Epithelial cell of prostate (primary cell): Measurements from ENCODE around the gene SRSF7.
"Not testable (repeated sequence)": the region's sequence is repeated elsewhere in the genome, so short reads cannot be mapped to it uniquely, and the experiment has no call there.

Source experiments
- DNase-seq: peaks from one replicate; pipeline ENCODE4 v3.0.0-alpha.2; 2011; ENCODE audit warnings: low read depth, low spot score
- H3K27ac ChIP-seq: fragments of 450-650 bp; 2 replicates; pipeline ENCODE4 v1.5.1; 2017; ENCODE audit warnings: mild to moderate bottlenecking

The SRSF7 gene

DNA sequence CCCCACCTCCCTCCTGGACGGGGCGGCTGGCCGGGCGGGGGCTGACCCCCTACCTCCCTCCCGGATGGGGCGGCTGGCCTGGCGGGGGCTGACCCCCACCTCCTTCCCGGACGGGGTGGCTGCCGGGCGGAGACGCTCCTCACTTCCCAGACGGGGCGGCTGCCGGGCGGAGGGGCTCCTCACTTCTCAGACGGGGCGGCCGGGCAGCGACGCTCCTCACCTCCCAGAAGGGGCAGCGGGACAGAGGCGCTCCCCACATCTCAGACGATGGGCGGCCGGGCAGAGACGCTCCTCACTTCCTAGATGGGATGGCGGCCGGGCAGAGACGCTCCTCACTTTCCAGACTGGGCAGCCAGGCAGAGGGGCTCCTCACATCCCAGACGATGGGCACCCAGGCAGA, 4.7 kb upstream of the SRSF7 start:
- not testable (repeated sequence) for DNase-seq, H3K27ac ChIP-seq

DNA sequence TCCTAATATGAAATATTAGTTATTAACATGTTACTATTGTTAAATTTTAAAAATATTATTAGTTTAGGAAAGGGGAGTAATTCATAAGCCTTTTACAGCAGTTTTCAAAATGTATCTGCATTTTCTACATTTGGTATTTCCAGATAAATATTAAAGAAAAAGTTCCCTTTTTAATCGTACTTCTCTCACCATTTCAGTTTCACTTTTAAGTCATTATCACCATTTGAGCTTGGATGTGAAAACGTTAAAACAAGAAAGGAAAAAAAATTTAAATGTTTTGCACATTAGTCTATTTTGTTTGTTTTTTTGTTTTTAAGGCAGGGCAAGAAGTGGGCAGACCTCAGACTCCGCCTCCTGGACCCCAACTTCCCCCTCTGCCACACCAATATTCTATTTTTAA, 3.3 kb upstream of the SRSF7 start:
- DNase-seq = no peak
- H3K27ac ChIP-seq = no peak overlapping the region

DNA sequence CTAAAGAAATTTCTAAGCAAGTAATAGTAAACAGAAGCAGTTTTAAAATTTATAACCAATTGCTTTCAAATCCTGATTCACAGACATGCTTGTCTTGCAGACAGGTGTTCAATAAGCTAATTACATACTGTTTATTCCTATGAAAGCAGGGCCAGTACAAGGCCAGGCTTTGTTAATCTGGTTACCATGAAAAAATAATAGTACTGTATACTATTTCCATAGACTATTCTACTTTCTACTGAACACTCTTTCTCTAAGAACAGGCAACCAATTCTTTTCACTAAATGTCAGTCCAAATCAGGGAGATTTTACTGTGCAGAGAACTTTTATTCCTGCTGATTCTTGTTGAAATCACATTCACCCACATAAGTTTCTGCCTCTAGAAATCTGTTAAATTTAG, 2.9 kb upstream of the SRSF7 start:
- no peak for DNase-seq
- no peak overlapping the region for H3K27ac ChIP-seq

DNA sequence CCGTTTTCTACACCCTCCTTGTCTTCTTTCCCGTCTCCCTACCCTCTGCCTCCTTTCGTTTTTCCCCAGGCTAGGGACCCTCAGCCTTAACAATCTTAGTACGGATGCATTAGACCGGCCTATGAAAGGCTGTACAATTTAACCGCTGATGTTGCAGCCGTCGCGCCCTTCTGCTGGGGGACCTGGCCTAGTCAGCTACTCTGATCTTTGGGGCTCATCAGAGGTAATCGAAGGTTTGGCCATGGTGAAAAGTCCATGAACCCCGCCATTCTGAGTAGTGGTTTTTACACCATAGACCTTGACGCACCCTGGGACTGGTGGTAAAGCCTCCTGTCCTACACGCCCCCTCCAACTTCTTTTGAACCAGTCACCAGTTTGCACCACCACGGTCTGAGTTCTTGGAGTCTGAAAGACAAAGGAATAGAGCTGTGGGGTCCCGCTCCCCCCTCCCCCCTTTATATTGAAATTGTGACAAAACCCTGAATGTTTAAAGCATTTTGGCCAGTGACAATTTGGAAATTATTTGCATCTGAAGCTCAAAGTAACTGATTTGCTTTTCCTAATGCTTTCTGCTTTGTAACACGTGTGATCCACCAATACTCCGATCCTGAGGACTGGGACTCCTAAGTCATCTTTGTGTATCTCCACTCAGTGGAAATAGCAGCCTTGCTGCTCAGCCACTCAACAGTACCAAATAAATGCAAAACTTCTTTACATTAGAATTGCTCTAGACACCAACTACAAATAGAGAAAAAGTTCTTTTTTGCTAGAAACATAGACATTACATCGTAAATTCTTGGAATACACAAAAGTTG, 642 bp upstream of the SRSF7 start:
- no peak for DNase-seq

DNA sequence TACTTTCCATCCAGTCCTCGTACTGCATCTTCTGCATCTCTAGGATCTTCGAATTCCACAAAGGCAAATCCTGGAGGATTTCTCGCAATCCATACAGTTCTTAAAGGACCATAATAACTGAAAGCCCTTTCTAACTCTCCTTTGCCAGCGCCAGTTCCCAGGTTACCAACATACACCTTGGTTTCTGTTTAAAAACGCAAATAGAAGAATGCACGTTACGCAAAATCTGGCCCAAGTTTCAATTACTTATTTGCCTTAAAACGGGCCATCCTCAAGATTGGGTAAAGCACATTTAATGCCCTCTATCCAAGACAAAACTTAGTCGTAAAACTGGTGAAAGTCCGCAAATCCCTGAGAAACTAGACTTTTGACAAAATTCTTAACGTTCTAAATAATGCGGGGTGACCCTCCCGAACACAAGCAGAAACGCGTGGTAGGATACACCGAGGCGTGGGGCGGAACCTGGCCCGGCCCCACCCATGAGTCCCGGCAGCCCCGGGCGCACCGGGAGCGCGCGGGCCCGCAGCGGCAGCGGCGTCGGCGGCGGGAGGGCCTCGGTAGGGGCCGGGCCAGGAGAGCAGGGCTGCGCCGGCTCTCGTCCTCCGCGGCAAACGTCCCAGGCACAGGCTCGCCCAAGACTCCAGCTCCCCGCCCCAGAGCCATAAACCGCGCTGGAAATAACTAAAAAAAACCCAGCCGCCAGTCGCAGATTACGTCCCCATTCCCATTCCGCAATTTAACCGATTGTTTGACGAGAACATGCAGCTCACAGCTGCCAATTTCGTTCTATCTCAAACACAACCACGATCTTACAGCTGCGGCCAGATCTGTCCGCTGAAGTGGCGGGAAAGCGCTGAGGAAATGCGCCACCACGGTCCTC, 910 bp downstream of the SRSF7 start:
- H3K27ac ChIP-seq = peak overlapping the region; percentile 81
- no peak for DNase-seq

More for the DNA sequence above, 642 bp upstream of the SRSF7 start:
- H3K27ac ChIP-seq = peak overlapping the region; percentile 81

DNA sequence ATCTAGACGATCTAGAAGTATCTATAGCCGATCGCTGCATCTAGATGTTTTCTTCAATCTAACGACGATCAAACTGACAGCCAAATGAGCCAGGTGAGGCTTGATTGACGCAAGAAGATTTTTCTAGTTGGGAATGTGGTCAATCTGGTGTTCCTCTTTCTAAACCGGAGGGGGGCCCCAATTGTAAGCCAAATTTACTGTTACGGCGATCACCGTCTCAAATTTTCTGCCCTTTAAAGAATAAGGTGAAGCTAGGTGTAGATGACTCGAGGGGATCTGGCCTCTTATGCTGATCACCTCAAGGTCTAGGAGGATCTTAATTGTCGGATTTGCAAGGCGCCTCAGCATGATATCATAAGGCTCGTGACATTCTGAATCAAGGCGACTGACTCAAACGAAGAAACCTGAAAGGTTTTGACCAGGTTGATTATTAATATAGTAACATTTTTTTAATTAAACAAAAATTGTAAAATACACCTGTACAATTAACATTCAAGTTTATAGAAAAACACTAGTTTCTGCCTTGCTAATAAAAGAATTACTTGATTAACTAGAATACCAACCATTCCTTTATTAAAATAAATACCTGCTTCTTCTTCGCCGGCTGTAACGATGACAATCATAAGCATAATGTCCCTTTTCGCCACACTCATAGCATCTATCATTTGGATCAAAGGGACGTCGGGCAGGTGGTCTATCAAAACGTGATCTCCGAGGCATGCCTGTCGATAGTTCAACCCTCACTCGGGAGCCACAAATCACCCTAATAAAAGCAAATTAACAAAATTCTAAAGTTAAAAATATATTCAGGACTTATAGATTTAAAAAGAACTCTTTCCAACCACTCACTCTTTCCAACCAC, 2.0 kb downstream of the SRSF7 start:
- no peak for DNase-seq
- H3K27ac ChIP-seq = peak overlapping the region; percentile 81

DNA sequence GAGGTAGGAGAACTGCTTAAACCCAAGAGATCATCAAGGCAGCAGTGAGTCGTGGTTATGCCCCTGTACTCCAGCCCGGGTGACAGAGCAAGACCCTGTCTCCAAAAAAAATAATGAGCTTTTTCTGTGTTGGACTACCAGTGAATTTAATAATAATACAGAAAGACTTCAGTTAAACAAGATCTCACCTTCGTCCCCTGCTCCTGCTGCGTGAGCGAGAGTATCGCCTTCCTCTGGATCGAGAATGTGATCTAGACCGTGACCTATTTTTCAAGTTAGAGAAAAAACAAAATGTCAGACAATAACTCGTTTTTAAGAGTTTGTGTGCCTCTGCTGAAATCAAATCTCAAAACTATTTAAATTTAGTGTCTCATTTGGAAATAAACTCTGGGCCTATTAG, 2.8 kb downstream of the SRSF7 start:
- DNase-seq = no peak
- peak overlapping the region; percentile 81 for H3K27ac ChIP-seq

DNA sequence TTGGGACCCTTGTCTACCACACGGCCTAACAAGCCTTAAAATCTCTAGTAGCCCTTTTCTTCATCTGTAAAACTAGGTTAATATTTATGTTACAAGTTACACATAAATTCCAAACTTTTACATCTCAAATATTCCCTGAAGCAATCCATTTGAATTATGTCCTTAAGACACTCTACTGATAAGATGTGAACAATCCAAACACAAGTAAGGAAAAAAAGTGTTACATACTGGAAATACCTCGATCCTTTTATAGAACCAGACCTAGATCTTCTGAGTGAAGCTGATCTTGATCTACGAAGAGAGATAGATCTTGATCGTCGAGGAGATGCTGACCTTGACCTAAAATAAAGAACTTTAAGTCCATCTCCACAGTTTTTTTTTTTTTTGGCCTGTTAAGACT, 3.3 kb downstream of the SRSF7 start:
- peak overlapping the region; percentile 81 for H3K27ac ChIP-seq
- no peak for DNase-seq

DNA sequence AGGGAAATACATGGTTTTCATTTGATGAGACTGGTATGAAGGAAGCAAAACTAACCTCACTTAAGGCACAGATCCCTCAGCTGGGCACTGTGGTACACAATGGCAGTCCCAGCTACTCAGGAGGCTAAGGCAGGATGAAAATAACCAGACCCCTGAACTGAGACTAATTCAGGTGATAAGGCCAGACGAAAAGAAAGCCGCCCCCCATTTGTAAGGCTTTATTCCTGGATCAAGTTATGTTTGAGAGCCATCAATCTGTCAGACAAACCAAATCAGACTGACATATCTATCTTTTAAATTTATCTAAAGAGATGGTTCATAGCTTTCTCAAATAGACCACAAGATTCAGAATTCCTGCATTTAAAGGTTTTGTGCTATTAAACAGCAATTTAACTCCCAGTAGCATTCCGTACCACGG, 4.1 kb downstream of the SRSF7 start:
- H3K27ac ChIP-seq = peak overlapping the region; percentile 81

DNA sequence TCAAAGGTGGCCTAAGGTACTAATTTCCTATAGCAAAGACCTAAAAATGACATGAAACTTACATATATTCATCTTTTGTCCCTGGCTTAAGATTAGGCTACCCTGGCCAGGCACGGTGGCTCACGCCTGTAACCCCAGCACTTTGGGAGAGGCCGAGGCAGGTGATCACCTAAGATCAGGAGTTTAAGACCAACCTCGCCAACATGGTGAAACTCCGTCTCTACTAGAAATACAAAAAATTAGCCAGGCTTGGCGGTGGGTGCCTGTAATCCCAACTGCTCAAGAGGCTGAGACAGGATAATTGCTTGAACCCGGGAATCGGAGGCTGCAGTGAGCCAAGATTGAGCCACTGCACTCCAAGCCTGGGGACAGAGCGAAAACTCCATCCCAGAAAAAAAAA, 5.9 kb downstream of the SRSF7 start:
- no peak overlapping the region for H3K27ac ChIP-seq
- DNase-seq = no peak

More for the DNA sequence above, 4.1 kb downstream of the SRSF7 start:
- DNase-seq = no peak

DNA sequence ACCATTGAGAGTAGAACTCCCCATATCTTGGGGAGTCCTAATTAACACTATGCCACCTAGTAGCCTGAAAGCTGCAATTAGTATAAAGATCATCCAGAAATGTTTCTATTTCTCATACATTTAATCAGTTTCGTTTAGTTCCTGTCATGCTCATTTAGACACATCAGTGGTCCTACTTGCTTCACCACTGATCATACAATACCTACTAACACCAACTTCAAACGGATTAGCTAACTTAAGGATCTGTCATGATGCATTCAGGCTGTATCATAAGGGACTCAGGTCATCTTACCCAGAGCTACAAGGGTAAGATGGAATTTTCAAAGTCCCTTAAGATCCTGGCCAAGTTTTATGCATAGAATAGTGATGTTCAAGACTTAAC, 6.8 kb downstream of the SRSF7 start:
- no peak for DNase-seq
- no peak overlapping the region for H3K27ac ChIP-seq

DNA sequence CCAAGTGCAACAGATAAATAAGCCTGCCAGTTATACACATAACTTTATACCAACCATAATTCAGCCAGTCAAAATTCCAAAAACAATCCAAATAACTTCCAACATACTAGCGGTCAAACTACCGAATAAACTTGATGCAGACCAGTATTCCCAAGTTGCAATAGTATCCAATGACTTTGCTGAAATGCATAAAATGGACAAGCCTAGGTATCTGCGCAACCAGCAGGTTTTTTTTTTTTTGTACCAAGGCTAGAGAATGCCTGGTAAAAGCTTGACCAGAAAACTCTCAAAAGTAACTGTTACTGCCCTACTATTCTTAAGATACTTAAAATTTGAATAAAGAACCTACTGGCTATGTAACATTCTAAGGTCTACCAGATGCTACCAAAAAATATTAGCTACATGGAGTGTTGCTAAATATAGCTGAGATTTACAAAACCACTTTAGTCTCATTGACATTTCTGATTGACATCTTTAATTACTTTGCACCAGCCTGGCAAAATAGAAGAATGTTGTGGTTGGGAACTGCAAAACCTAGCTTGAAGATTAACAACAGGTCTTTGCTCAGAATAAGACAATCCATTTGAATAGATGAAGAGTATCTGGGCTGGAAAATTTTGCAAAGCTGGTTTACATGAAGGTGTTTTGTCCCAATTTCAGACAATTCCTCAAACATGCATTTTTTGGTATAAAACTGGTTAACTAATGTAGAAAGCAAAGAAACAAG, 7.3 kb downstream of the SRSF7 start:
- DNase-seq = no peak
- no peak overlapping the region for H3K27ac ChIP-seq

DNA sequence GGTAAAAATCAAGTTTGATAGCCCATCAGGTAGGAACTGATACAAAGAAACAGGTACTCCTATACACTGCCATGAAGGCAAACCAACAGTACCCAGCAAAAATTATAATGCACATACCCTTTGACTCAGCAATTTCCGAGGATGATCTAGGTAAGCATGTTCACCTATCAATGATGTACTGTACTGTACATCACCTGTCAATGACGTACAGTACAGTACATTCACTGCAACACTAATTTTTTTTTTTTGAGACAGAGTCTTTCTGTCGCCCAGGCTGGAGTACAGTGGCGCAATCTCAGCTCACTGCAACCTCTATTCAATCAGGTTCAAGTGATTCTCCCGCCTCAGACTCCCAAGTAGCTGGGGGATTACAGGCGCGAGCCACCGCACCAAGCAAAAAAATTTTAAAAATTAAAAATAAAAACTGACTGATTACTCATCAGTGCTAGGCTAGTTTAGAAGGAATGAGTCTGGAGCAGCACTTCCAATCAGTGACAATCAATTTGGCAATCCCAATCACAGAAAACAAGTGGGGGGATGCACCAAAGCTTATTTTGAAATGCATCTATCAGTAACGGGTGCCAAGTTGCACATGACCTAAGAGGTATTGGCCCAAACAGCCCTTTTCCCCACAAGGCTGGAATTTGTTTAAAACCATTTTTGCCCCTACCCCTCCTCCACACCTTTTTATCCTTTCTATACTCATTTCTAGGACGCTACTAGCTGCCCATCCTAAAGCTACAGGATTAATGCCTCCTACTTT, 8.2 kb downstream of the SRSF7 start:
- no peak overlapping the region for H3K27ac ChIP-seq
- DNase-seq = no peak

DNA sequence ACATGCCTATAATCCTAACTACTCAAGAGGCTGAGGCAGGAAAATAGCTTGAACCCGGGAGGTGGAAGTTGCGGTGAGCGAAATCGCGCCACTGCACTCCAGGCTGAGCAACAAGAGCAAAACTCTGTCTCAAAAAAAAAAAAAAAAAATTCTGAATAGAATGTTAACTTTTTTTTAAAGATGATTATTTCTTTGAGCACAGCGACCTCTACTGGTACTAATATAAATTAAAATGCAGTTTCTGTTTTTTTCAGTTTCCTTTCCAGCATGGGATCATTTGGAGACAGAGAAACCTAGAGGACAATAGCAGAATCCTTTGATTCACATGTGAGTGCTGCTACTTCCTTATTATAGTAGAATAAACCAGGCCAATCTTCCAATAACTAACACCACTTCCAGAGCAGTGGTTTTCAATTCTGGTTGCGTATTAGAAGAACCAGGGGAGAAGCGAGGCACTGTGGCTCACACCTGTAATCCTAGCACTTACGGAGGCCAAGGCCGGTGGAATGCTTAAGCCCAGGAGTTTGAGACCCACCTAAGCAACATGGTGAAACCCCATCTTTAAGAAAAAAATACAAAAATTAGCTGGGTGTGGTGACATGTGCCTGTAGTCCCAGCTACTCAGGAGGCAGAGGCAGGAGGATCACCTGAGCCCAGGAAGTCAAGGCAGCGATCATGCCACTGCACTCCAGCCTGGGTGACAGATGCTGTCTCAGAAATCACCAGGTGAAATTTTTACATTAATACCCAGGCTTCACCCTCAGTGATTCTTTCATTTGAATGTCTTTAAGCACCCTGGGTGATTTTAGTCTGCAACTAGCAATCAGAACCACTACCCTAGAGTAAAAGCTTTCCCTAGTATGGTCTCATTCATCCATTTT, 10.1 kb downstream of the SRSF7 start:
- H3K27ac ChIP-seq = peak overlapping the region; percentile 12
- DNase-seq = no peak

DNA sequence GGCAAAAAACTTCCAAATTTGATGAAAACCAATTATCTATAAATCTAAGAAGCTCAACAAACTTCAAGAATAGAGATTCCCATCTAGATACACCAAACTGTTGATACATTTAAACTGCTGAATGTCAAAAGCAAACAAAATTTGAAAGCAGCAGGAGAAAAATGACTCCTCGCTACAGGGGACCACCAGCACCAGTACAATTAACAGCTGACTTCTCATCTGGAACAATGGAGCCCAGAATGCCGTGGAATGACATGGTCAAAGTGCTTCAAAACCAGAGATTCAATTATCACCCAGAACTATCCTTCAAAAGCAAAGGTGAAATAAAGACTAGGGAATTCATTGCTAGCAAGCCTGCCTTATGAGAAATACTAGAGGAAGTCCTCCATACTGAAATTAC, 11.6 kb downstream of the SRSF7 start:
- DNase-seq = no peak
- H3K27ac ChIP-seq = no peak overlapping the region

DNA sequence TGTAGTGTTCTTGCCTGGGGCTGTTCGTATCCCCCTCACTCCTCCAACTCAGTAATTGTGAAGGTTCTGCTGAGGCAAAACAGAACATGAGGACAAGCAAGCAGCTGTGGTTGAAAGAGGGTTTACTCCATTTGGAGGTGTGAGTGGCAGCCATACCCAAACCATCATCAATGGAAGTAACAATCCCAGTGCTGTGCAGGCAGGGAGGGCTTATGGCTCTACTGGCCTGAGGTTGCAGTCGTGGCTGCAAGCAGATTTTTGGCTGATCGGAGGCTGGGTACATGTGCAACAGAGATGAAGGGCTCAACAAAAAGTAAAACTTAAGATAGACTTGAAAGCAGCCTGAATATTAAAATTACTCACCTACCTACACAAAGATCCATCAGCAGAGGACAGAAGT, 13.2 kb downstream of the SRSF7 start:
- H3K27ac ChIP-seq = no peak overlapping the region
- no peak for DNase-seq

DNA sequence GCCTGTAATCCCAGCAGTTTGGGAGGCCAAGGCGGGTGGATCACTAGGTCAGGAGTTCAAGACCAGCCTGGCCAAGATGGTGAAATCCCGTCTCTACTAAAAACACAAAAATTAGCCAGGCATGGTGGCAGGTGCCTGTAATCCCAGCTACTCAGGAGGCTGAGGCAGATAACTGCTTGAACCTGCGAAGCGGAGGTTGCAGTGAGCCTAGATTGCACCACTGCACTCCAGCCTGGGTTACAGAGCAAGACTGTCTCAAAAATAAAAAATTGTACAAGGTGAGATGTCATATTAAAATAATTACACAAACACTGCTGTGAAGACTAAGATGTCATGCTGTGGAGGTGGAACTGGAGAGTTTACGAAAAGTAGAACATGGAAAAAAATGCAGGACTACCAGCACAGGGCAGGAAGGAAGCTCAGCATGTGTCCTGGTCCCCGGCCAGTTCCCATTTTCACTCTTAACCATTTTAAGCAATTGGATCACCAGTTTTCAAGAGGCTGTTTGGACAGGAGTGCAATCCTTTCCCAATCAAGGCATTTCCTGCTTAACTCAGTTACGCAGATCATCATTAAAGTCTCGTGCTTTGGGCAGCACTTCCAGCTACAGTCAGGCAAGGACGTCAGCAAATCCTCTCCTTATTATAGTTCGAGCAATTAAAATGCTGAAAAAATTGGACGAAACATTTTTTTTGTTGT, 14.0 kb downstream of the SRSF7 start:
- DNase-seq, H3K27ac ChIP-seq: not testable (repeated sequence)

DNA sequence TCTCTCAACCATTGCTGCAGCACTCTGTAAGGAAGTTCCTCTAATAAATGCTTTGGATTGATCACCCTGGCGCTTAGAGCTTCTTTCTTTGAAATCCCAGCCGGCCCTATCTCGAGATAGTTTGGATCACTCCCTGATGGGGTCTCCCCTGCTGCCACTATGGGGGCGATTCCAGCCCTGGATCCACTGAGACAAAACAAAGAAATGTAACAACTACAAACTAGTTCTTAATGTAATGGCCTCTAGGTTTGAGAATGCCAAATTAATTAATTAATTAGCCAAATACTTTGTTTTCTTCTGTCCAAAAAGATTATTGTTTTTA, 15.2 kb downstream of the SRSF7 start:
- H3K27ac ChIP-seq = no peak overlapping the region
- DNase-seq = no peak
